Right cardiac atrium (tissue), 5 donors: ENCODE data around the gene RER1. TPM values are rescaled to one million over a fixed set of nuclear protein-coding genes. Genes with fewer than 3 reads are reported as not detected.

Source experiments
- ATAC-seq, 2 donors: fragments of 200-7000 bp; cut with Tn5 transposase; one replicate each; pipeline versions ENCODE4 v1.8.0 to v1.9.1; 2020; ENCODE audit warnings: moderate library complexity in 2 of 2, mild to moderate bottlenecking in 1 of 2
- DNase-seq, 3 donors: peaks; one replicate each; pipeline ENCODE4 v3.0.0-alpha.2; 2020
- H3K27ac ChIP-seq: one replicate; pipeline ENCODE4 v1.5.1; 2013; ENCODE audit warnings: mild to moderate bottlenecking, low read length, control low read depth, moderate library complexity
- H3K27me3 ChIP-seq: one replicate; pipeline ENCODE4 v1.6.1; 2013; ENCODE audit not compliant: control insufficient read depth, insufficient read depth
- H3K4me1 ChIP-seq: one replicate; pipeline ENCODE4 v1.6.1; 2013; ENCODE audit warnings: low read length; ENCODE audit not compliant: control insufficient read depth, insufficient read depth
- H3K4me3 ChIP-seq: one replicate; pipeline ENCODE4 v1.5.1; 2013; ENCODE audit warnings: low read length, control low read depth
- H3K9me3 ChIP-seq: one replicate; pipeline ENCODE4 v1.6.1; 2013; ENCODE audit warnings: low read length; ENCODE audit not compliant: control insufficient read depth
- WGBS: extraction: QIAGEN DNeasy Blood & Tissue Kit; methylation state at CpG from one replicate; pipeline ENCODE4 v1.1.7; 2013; 5-methylcytosine and 5-hydroxymethylcytosine counted together
- intact Hi-C, 4 donors: fragments of 100-400 bp; cut with DNase I; formaldehyde crosslinking; loops; one replicate each; pipeline versions ENCODE4 v1.11.0 to v1.14.0; 2022 to 2023
- polyA plus RNA-seq: library from polyadenylated mRNA; stranded (reverse); fragments of 200-250 nt; gene quantifications from one replicate; pipeline ENCODE4 v1.2.3, GENCODE V29; 2013
- total RNA-seq, 4 donors: library from RNA; stranded (reverse); fragmentation: NEBNext Ultra II Directional; extraction: Animal tissue kit (Norgen Biotek cat#: 25700); gene quantifications; one replicate each; pipeline ENCODE4 v1.2.1, GENCODE V29; 2021
- donor health status: healthy with polysubstance abuse.
- donor health status: DM: no; HTN: yes; CAD: no.
- donor health status: DM: no; HTN: no; CAD: no.
- donor health status: DM: no; HTN: yes; CAD: no; lungs with severe emphysema.
- donor health status: DM: yes; HTN: yes; CAD: no.

Gene RER1
- total and polyA plus RNA-seq, 5 donors, result 50.3 to 93.9 (median 86.2) TPM

GRCh38 chr1:2347896-2348295 is 43.7 kb upstream of the RER1 start:
- DNase-seq, result peak in 2 of 3 donors; percentile 20 to 21
- H3K27ac ChIP-seq, result no peak overlapping the region

GRCh38 chr1:2348346-2349325 is 43.0 kb upstream of the RER1 start:
- WGBS, result 93% methylated on average over 59 of the region's 59 CpGs
- peak in 2 of 3 donors; percentile 40 to 58 for DNase-seq
- ATAC-seq, result no peak
- H3K27me3 ChIP-seq, result no peaks in the 10 kb centered on the region
- H3K4me3 ChIP-seq, result no peak overlapping the region
- no peak overlapping the region for H3K27ac ChIP-seq
- no peaks in the 10 kb centered on the region for H3K9me3 ChIP-seq
- intact Hi-C loops, result no loop called here
- H3K4me1 ChIP-seq, result no peaks in the 10 kb centered on the region

More at GRCh38 chr1:2347896-2348295, 43.7 kb upstream of the RER1 start:
- WGBS, result 85% methylated on average over 23 of the region's 23 CpGs
- Histone ChIP-seq H3K9me3 (no peaks in the 10 kb centered on the region), H3K4me3 (no peak overlapping the region), H3K4me1 (no peaks in the 10 kb centered on the region), H3K27me3 (no peaks in the 10 kb centered on the region)
- intact Hi-C loops, result no loop called here
- no peak for ATAC-seq

DNA sequence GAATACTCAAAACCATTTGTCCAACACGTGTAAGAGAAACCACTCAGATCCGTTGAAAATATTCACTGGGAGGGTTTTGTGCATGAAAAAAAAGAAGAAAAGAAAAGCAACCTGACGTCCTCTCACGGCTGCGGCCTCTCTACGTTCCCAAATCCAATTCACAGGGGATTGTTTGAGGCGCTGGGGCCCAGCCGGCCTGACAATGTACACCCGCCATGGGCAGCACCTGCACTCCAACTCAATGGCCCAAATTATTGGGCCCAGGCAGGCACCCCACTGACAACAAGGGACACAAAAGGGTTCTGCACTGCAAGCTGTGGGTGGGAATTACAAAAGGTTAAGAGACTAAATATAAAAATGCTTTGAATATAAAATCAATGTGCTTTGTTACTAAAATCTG is 41.8 kb upstream of the RER1 start:
- ATAC-seq, result no peak
- no peak overlapping the region for H3K4me3 ChIP-seq
- H3K27ac ChIP-seq, result no peak overlapping the region
- H3K4me1 ChIP-seq, result no peaks in the 10 kb centered on the region
- no peaks in the 10 kb centered on the region for H3K9me3 ChIP-seq
- WGBS, result 88% methylated on average over 9 of the region's 9 CpGs
- no peaks in the 10 kb centered on the region for H3K27me3 ChIP-seq
- peak in 2 of 3 donors; percentile 18 to 24 for DNase-seq
- intact Hi-C loops, result no loop called here

DNA sequence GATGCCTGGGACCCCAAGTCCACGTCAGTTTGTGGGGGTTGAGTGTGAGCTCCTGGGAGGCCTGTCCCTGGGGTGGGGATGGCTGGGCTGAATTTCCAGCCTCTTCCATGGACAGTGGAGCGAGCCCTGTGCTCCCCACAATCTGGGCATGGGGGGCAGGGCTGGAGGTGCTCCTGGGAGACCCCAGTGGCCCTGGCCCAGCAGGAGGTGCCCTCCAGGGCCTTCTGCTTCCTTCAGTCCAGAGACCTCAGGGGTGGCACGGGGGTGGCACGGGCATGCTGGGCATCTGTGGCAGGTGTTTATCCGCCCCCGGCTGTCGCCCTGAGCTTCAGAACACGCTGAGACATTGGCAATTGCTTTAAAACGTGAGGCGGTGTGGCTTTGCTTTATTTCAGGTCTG is 41.1 kb upstream of the RER1 start:
- ATAC-seq, result no peak
- DNase-seq, result peak in 2 of 3 donors; percentile 20 to 37
- H3K27me3 ChIP-seq, result no peaks in the 10 kb centered on the region
- WGBS, result 89% methylated on average over 10 of the region's 10 CpGs
- H3K27ac ChIP-seq, result no peak overlapping the region
- intact Hi-C loops, result no loop called here
- H3K9me3 ChIP-seq, result no peaks in the 10 kb centered on the region
- no peaks in the 10 kb centered on the region for H3K4me1 ChIP-seq
- no peak overlapping the region for H3K4me3 ChIP-seq

DNA sequence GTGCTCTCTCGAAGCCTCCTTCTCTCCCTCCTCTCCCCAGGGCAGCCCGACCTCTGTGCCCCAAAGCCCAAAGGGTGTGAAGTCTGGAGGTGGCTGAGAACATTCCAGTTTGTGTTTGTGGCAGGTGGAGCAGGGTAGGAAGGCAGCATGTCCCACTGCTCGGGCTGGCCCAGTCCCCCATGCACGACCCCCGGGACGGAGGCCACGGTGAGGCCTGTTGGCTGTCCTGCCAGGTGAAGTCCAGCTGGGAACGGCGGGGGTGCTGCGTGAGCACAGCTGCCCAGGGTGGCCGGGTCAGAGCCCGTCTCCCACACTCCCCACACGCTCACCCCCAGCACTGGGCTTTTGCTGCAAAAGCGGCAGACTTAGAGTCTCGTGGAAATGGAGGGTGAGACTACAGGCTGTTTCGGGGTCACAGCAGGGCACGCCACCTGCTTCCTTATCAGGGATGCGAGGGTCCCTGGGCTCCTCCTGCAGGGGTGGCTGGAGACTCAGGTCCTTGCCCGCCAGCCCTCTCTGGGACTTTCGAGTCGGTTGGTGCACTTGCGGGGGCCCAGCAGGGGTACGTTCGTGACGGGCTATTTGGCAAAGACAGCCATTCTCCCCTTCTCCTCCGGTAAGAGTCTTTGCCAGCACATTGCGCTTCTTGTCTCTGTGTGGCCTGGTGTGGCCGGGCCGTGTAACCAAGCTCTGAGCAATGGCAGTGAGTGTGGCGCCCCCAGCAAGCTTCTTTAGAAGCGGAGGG is 40.6 kb upstream of the RER1 start:
- WGBS, result 89% methylated on average over 31 of the region's 31 CpGs
- H3K4me3 ChIP-seq, result no peak overlapping the region
- DNase-seq, result peak; percentile 10 to 49 (median 41)
- no peaks in the 10 kb centered on the region for H3K9me3 ChIP-seq
- no peaks in the 10 kb centered on the region for H3K27me3 ChIP-seq
- H3K4me1 ChIP-seq, result no peaks in the 10 kb centered on the region
- intact Hi-C loops, result no loop called here
- no peak overlapping the region for H3K27ac ChIP-seq
- ATAC-seq, result no peak

- ATAC-seq (no peak), DNase-seq (peak in 2 of 3 donors; percentile 31 to 33)
- intact Hi-C loops, result no loop called here
- WGBS, result 88% methylated on average over 8 of the region's 8 CpGs
- H3K4me1 ChIP-seq, result no peaks in the 10 kb centered on the region
- no peaks in the 10 kb centered on the region for H3K9me3 ChIP-seq
- H3K27me3 ChIP-seq, result no peaks in the 10 kb centered on the region
- H3K4me3 ChIP-seq, result no peak overlapping the region
- H3K27ac ChIP-seq, result no peak overlapping the region
Observed at GRCh38 chr1:2351723-2352122, 39.9 kb upstream of the RER1 start.

DNA sequence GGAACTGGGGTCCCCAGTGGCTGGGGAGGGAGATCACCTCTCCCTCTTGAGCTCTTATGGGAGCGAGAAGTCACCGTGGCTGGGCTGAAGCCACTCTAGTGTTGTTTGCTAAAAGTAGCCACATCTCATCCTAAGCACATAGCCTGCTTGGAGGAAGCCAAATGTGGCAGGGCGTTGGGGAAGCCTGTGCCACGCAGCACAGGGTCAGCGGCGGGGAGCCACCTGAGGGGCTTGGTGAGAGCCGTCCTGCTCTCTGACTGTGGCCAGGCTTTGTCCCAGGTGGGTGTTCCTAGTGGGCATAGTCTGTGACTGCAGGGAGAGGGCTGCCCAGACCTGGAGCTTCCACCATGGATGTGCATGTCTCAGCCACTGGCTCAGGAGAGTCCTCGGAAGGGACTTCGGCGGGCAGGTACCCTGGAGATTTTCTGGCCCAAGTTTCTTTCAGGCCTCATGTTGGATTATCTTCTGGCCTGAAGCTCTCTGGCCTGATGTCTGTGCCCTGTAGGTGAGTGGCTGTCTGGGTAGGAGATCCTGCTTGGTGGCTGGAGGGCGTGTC is 39.2 kb upstream of the RER1 start:
- Histone ChIP-seq H3K27ac (no peak overlapping the region), H3K27me3 (no peaks in the 10 kb centered on the region), H3K4me3 (no peak overlapping the region), H3K9me3 (no peaks in the 10 kb centered on the region), H3K4me1 (no peaks in the 10 kb centered on the region)
- intact Hi-C loops, result no loop called here
- ATAC-seq (no peak), DNase-seq (peak; percentile 6 to 61 (median 36))
- 93% methylated on average over 11 of the region's 11 CpGs for WGBS

DNA sequence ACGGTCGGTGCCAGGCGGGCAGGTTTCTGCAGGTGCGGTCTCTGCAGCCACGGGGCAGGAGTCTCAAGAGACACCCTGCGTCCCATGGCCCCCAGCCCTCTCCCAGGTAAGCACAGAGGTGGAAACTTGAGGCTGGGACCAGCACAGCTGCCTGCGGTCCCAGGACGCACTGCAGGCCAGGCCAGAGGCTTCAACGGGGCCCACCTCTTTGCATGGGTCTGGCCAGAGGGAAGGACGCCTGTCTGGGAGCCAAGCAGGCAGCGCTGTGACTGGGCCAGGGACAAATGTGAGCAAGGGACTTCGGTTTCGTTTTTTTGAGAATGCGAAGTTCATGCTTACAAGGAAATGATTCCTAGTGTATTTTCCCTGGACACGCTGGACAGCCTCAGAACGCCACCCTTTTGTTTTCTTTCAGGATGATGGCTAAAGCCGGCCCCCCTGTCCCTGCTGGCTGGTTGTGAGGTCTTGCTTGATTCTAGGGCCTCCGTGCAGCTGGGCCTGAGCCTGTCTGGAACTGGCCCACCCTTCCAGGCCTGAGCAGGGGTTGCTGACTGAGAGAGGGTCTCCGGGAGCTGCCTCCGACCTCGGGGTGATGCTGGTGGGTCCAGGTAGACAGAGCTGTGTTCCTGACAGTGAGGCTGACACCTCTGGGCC is 38.6 kb upstream of the RER1 start:
- intact Hi-C loops, result no loop called here
- DNase-seq (peak; percentile 35 to 82 (median 64)), ATAC-seq (peak; percentile 33 to 50)
- Histone ChIP-seq H3K9me3 (no peaks in the 10 kb centered on the region), H3K27me3 (no peaks in the 10 kb centered on the region), H3K4me1 (no peaks in the 10 kb centered on the region), H3K4me3 (no peak overlapping the region), H3K27ac (peak overlapping the region; percentile 3)
- 66% methylated on average over 21 of the region's 21 CpGs for WGBS

GRCh38 chr1:2353551-2354438 is 37.8 kb upstream of the RER1 start:
- Histone ChIP-seq H3K27ac (peak overlapping the region; percentile 5), H3K27me3 (no peaks in the 10 kb centered on the region), H3K4me3 (no peak overlapping the region), H3K4me1 (no peaks in the 10 kb centered on the region), H3K9me3 (no peaks in the 10 kb centered on the region)
- peak in 1 of 2 donors; percentile 19 for ATAC-seq
- DNase-seq, result peak; percentile 12 to 55 (median 51)
- intact Hi-C loops, result no loop called here
- WGBS, result 80% methylated on average over 28 of the region's 28 CpGs
